H1 (cell line): Measurements from ENCODE around the gene GRB14. TPM values are rescaled to one million over a fixed set of nuclear protein-coding genes. Genes with fewer than 3 reads are reported as not detected.

Source experiments
- CTCF ChIA-PET: fragments of 300-600 bp; sonication (Branson Sonifier 250); formaldehyde crosslinking; loops from one replicate; lab custom pipeline; 2021; ENCODE audit not compliant: partially characterized antibody; lab: Charles Lee
- POLR2A ChIA-PET: fragments of 300-600 bp; sonication (Branson Sonifier 250); formaldehyde crosslinking; loops from one replicate; lab custom pipeline; 2021; ENCODE audit warnings: inconsistent platforms; ENCODE audit not compliant: partially characterized antibody; lab: Charles Lee
- DNase-seq, 2 experiments: peaks; one replicate each; pipeline versions ENCODE4 v3.0.0 to v3.0.0-alpha.2; 2010 to 2022; ENCODE audit warnings: low spot score in 2 of 2, low read depth in 1 of 2, mixed read lengths in 1 of 2
- FAIRE-seq: peaks from 2 replicates; lab custom pipeline; 2011; peaks lifted over from hg19 to GRCh38; lab: Jason Lieb, UNC
- H2AFZ ChIP-seq: 2 replicates; pipeline ENCODE4 v1.8.1; 2012; ENCODE audit warnings: low read length, inconsistent platforms
- H2AK5ac ChIP-seq: 2 replicates; pipeline ENCODE4 v1.6.1; 2013; ENCODE audit warnings: low read depth, low read length
- H2BK120ac ChIP-seq: replicated peaks from 2 replicates; pipeline ENCODE3; 2013; ENCODE audit warnings: low read depth, low read length, inconsistent platforms
- H2BK12ac ChIP-seq: 2 replicates; pipeline ENCODE4 v1.6.1; 2013; ENCODE audit warnings: low read depth, low read length
- H2BK15ac ChIP-seq: 2 replicates; pipeline ENCODE4 v1.6.1; 2013; ENCODE audit warnings: low read length
- H2BK20ac ChIP-seq: 2 replicates; pipeline ENCODE4 v1.6.1; 2013; ENCODE audit warnings: low read length
- H2BK5ac ChIP-seq: 2 replicates; pipeline ENCODE4 v1.6.1; 2013; ENCODE audit warnings: low read depth, low read length
- H3K14ac ChIP-seq: 2 replicates; pipeline ENCODE4 v1.6.1; 2013; ENCODE audit warnings: inconsistent platforms; ENCODE audit not compliant: insufficient read length
- H3K18ac ChIP-seq: 2 replicates; pipeline ENCODE4 v1.6.1; 2013; ENCODE audit warnings: low read length; ENCODE audit errors: extremely low read depth
- H3K23ac ChIP-seq: 2 replicates; pipeline ENCODE4 v1.6.1; 2013; ENCODE audit warnings: inconsistent platforms; ENCODE audit not compliant: insufficient read length
- H3K23me2 ChIP-seq: 2 replicates; pipeline ENCODE4 v1.6.1; 2013; ENCODE audit warnings: low read depth, low read length
- H3K27ac ChIP-seq: 2 replicates; pipeline ENCODE4 v1.6.1; 2011; ENCODE audit warnings: low read depth, low read length, inconsistent platforms
- H3K27me3 ChIP-seq, 4 experiments: replicated peaks in 1 of 4; 1 replicate in 1 of 4; 2 replicates in 3 of 4; pipeline versions ENCODE4 v1.6.1 to v1.8.1; 2011 to 2013; ENCODE audit warnings: low read length in 3 of 4, mild to moderate bottlenecking in 3 of 4, inconsistent platforms in 2 of 4, mixed read lengths in 2 of 4, moderate library complexity in 1 of 4; ENCODE audit not compliant: control insufficient read depth in 3 of 4, insufficient read depth in 3 of 4; ENCODE audit errors: extremely low read depth in 1 of 4
- H3K36me3 ChIP-seq, 4 experiments: 2 replicates each; pipeline versions ENCODE4 v1.6.1 to v1.8.1; 2011 to 2013; ENCODE audit warnings: mild to moderate bottlenecking in 4 of 4, low read length in 3 of 4, moderate library complexity in 2 of 4, control low read depth in 1 of 4, inconsistent platforms in 1 of 4; ENCODE audit not compliant: insufficient read depth in 4 of 4, control insufficient read depth in 2 of 4
- H3K4ac ChIP-seq: replicated peaks from 2 replicates; pipeline ENCODE3; 2013; ENCODE audit warnings: low read length, low read depth, mixed read lengths, inconsistent platforms; ENCODE audit not compliant: insufficient read length
- H3K4me1 ChIP-seq, 4 experiments: replicated peaks in 1 of 4; 1 replicate in 1 of 4; 2 replicates in 3 of 4; pipeline versions ENCODE4 v1.6.1 to v1.8.1; 2011 to 2013; ENCODE audit warnings: low read length in 3 of 4, inconsistent platforms in 2 of 4, mixed read lengths in 1 of 4; ENCODE audit not compliant: insufficient read depth in 4 of 4, control insufficient read depth in 3 of 4
- H3K4me2 ChIP-seq, 2 experiments: 2 replicates each; pipeline versions ENCODE4 v1.6.1 to v1.8.1; 2011 to 2013; ENCODE audit warnings: low read depth in 2 of 2, low read length in 2 of 2, control low read depth in 1 of 2, inconsistent platforms in 1 of 2, mild to moderate bottlenecking in 1 of 2; ENCODE audit not compliant: insufficient read depth in 1 of 2
- H3K4me3 ChIP-seq, 4 experiments: fragments of 200-600, 300-600 bp in 1 of 4; sonication (generic), shearing (Covaris generic), sonication (Bioruptor Twin) in 1 of 4; 2 replicates each; pipeline versions ENCODE4 v1.5.1 to v1.8.1; 2011 to 2016; ENCODE audit warnings: low read length in 4 of 4, low read depth in 3 of 4, control low read depth in 2 of 4, inconsistent platforms in 2 of 4, mild to moderate bottlenecking in 2 of 4, mixed read lengths in 1 of 4, moderate library complexity in 1 of 4; ENCODE audit not compliant: insufficient read depth in 2 of 4; ENCODE audit errors: extremely low read depth in 1 of 4
- H3K56ac ChIP-seq: replicated peaks from 2 replicates; pipeline ENCODE3; 2013; ENCODE audit warnings: low read depth, mild to moderate bottlenecking, mixed read lengths, low read length, inconsistent platforms; ENCODE audit not compliant: insufficient read length
- H3K79me1 ChIP-seq: 2 replicates; pipeline ENCODE4 v1.6.1; 2013; ENCODE audit warnings: low read depth, low read length, control low read depth
- H3K79me2 ChIP-seq, 2 experiments: 2 replicates each; pipeline versions ENCODE4 v1.6.1 to v1.8.1; 2012 to 2013; ENCODE audit warnings: low read length in 2 of 2, mild to moderate bottlenecking in 2 of 2, inconsistent platforms in 1 of 2; ENCODE audit not compliant: insufficient read depth in 2 of 2, control insufficient read depth in 1 of 2
- H3K9ac ChIP-seq, 4 experiments: replicated peaks in 1 of 4; 1 replicate in 1 of 4; 2 replicates in 3 of 4; pipeline versions ENCODE4 v1.6.1 to v1.8.1; 2011 to 2013; ENCODE audit warnings: low read depth in 3 of 4, low read length in 3 of 4, control low read depth in 2 of 4, mild to moderate bottlenecking in 2 of 4, moderate library complexity in 2 of 4, inconsistent platforms in 1 of 4; ENCODE audit errors: extremely low read depth in 1 of 4
- H3K9me3 ChIP-seq, 2 experiments: 2 replicates each; pipeline versions ENCODE4 v1.6.1 to v1.8.1; 2012 to 2013; ENCODE audit warnings: mild to moderate bottlenecking in 2 of 2, moderate library complexity in 2 of 2, control low read depth in 1 of 2, inconsistent platforms in 1 of 2, low read depth in 1 of 2, low read length in 1 of 2, mixed read lengths in 1 of 2; ENCODE audit not compliant: insufficient read depth in 2 of 2
- H4K20me1 ChIP-seq, 2 experiments: replicated peaks in 1 of 2; 2 replicates each; pipeline versions ENCODE3 to v1.8.1; 2011 to 2013; ENCODE audit warnings: inconsistent platforms in 2 of 2, low read length in 2 of 2, mild to moderate bottlenecking in 1 of 2; ENCODE audit not compliant: insufficient read depth in 2 of 2, control insufficient read depth in 1 of 2
- H4K5ac ChIP-seq: 2 replicates; pipeline ENCODE4 v1.6.1; 2013; ENCODE audit warnings: low read length, low read depth, mixed read lengths, inconsistent platforms; ENCODE audit not compliant: insufficient read length
- H4K8ac ChIP-seq: 2 replicates; pipeline ENCODE4 v1.8.0; 2013; ENCODE audit warnings: mild to moderate bottlenecking, moderate library complexity, low read length, inconsistent platforms; ENCODE audit not compliant: insufficient read depth; ENCODE audit errors: extremely low read depth
- H4K91ac ChIP-seq: replicated peaks from 2 replicates; pipeline ENCODE3; 2013; ENCODE audit warnings: low read length, mixed read lengths, inconsistent platforms; ENCODE audit not compliant: insufficient read length
- EGR1 ChIP-seq: IDR thresholded peaks from 2 replicates; pipeline ENCODE4 v1.6.1; 2011; ENCODE audit warnings: low read depth, low read length, borderline replicate concordance
- HDAC2 ChIP-seq, 2 experiments: fragments of 300-600 bp in 1 of 2; sonication (generic) in 1 of 2; IDR thresholded peaks; 2 replicates each; pipeline ENCODE4 v1.6.1; 2011 to 2012; ENCODE audit warnings: low read depth in 2 of 2, low read length in 2 of 2, mild to moderate bottlenecking in 2 of 2, moderate library complexity in 2 of 2, borderline replicate concordance in 1 of 2, inconsistent platforms in 1 of 2
- RFX5 ChIP-seq: IDR thresholded peaks from 2 replicates; pipeline ENCODE4 v1.6.1; 2011; ENCODE audit warnings: low read depth, low read length, improper control_type of control experiment, borderline replicate concordance
- TBP ChIP-seq: IDR thresholded peaks from 2 replicates; pipeline ENCODE4 v1.6.1; 2011; ENCODE audit warnings: low read depth, low read length, improper control_type of control experiment
- polyA plus RNA-seq, 7 experiments: library from polyadenylated mRNA; depleted of rRNA in 3 of 7; stranded (reverse) in 5 of 7; unstranded in 2 of 7; fragments of >200 nt in 5 of 7; fragments of 200-250 nt in 2 of 7; gene quantifications; 1 replicate in 5 of 7; 2 replicates in 1 of 7; 4 replicates in 1 of 7; pipeline versions ENCODE4 v1.2.1 to v1.2.3, GENCODE V29; 2011 to 2013; ENCODE audit warnings: missing spikeins in 2 of 7, mixed read lengths in 2 of 7
- total RNA-seq: library from RNA; stranded (reverse); fragmentation: NEBNext Ultra II Directional; extraction: Animal tissue kit (Norgen Biotek cat#: 25700); gene quantifications from 2 replicates; pipeline ENCODE4 v1.2.1, GENCODE V29; 2021

Gene GRB14
- total and polyA plus RNA-seq, 2 of the 8 experiments (the other 6 are each of a cell fraction or from before 2014, with no cell fraction given), result 2.5 to 11.6 TPM

- no peak overlapping the region for H3K23ac ChIP-seq
- no peak overlapping the region for H3K4ac ChIP-seq
- H2BK5ac ChIP-seq, result no peak overlapping the region
- no peaks in the 10 kb centered on the region for H3K9me3 ChIP-seq
- H3K56ac ChIP-seq, result no peak overlapping the region
- TF ChIP-seq TBP (no peak), RFX5 (no peak), EGR1 (no peak), HDAC2 (IDR thresholded peaks at IDR 0.05; ENCODE audit: borderline replicate concordance in 1 of 2, low read depth in 2 of 2, low read length in 2 of 2) (no peak)
- TF ChIP-seq, all 59 proteins: peak for 0
- H3K18ac ChIP-seq, result no peak overlapping the region
- no peaks in the 10 kb centered on the region for H3K23me2 ChIP-seq
- no peak overlapping the region for H3K4me3 ChIP-seq
- no peak for DNase-seq
- no peaks in the 10 kb centered on the region for H3K27me3 ChIP-seq
- no peaks in the 10 kb centered on the region; a peak in 1 of 8 replicates for H3K36me3 ChIP-seq
- H4K8ac ChIP-seq, result no peak overlapping the region
- H4K91ac ChIP-seq, result no peak overlapping the region
- no peak overlapping the region for H3K9ac ChIP-seq
- no peaks in the 10 kb centered on the region for H3K79me2 ChIP-seq
- no peak overlapping the region for H2BK15ac ChIP-seq
- H2BK12ac ChIP-seq, result no peak overlapping the region
- H2AFZ ChIP-seq, result no peak overlapping the region
- CTCF ChIA-PET, result interaction anchor here (1.0 kb wide), 1 partner anchor 25 kb away, joined by 3 read pairs; no protein-coding TSS in a partner anchor
- no peak overlapping the region for H4K5ac ChIP-seq
- H2BK20ac ChIP-seq, result no peak overlapping the region
- POLR2A ChIA-PET, result no interaction called here
- no peak overlapping the region for H2AK5ac ChIP-seq
- H3K4me1 ChIP-seq, result peaks cover 0 to 3% (median 0%) of the 10 kb centered on the region in 4 experiments; a peak in 1 of 7 replicates
- no peak overlapping the region for H3K14ac ChIP-seq
- no peak for FAIRE-seq
- H4K20me1 ChIP-seq, result no peaks in the 10 kb centered on the region
- no peak overlapping the region for H3K27ac ChIP-seq
- no peak overlapping the region for H3K4me2 ChIP-seq
- no peak overlapping the region for H2BK120ac ChIP-seq
- no peaks in the 10 kb centered on the region for H3K79me1 ChIP-seq
Measured at GRCh38 chr2:164512871-164513270, 108.4 kb downstream of the GRB14 start.
